CD4-positive, alpha-beta T cell treated with Interleukin-1 beta for 1 hour (primary cell): ENCODE results near the gene DPP10.
"Not testable (repeated sequence)": the region's sequence is repeated elsewhere in the genome, so short reads cannot be mapped to it uniquely, and the experiment has no call there.

Source experiments
- DNase-seq, 2 donors: peaks; one replicate each; pipeline ENCODE4 v3.0.0-alpha.2; 2020 to 2022

Gene DPP10

GRCh38 chr2:114729026-114729425 lies 286.6 kb downstream of the DPP10 start:
- no peak for DNase-seq

- no peak for DNase-seq
Measured at GRCh38 chr2:114735126-114735525, 292.7 kb downstream of the DPP10 start.

GRCh38 chr2:114742245-114742644 lies 299.8 kb downstream of the DPP10 start:
- no peak for DNase-seq

- no peak for DNase-seq
Measured at GRCh38 chr2:114745700-114746099, 303.3 kb downstream of the DPP10 start.

- DNase-seq: not testable (repeated sequence)
Measured at GRCh38 chr2:114748175-114748574, 305.7 kb downstream of the DPP10 start.

- no peak for DNase-seq
Measured at GRCh38 chr2:114752425-114752824, 310.0 kb downstream of the DPP10 start.

- DNase-seq: no peak
Measured at GRCh38 chr2:114753145-114753544, 310.7 kb downstream of the DPP10 start.

- DNase-seq: no peak
Measured at GRCh38 chr2:114754907-114755563, 312.6 kb downstream of the DPP10 start.

GRCh38 chr2:114762376-114762775 lies 319.9 kb downstream of the DPP10 start:
- no peak for DNase-seq

GRCh38 chr2:114762986-114763385 lies 320.5 kb downstream of the DPP10 start:
- DNase-seq: no peak

- no peak for DNase-seq
Measured at GRCh38 chr2:114769110-114769509, 326.7 kb downstream of the DPP10 start.

GRCh38 chr2:114769991-114770390 lies 327.6 kb downstream of the DPP10 start:
- DNase-seq: no peak

GRCh38 chr2:114784046-114784445 lies 341.6 kb downstream of the DPP10 start:
- no peak for DNase-seq

GRCh38 chr2:114784890-114785583 lies 342.6 kb downstream of the DPP10 start:
- DNase-seq: no peak

- DNase-seq: no peak
Measured at GRCh38 chr2:114786901-114787300, 344.5 kb downstream of the DPP10 start.

GRCh38 chr2:114787486-114787885 lies 345.0 kb downstream of the DPP10 start:
- DNase-seq: no peak

- no peak for DNase-seq
Measured at GRCh38 chr2:114789989-114790388, 347.5 kb downstream of the DPP10 start.

- no peak for DNase-seq
Measured at GRCh38 chr2:114797540-114797939, 355.1 kb downstream of the DPP10 start.

GRCh38 chr2:114797942-114798341 lies 355.5 kb downstream of the DPP10 start:
- no peak for DNase-seq

- no peak for DNase-seq
Measured at GRCh38 chr2:114800371-114800770, 357.9 kb downstream of the DPP10 start.

- no peak for DNase-seq
Measured at GRCh38 chr2:114805195-114805594, 362.8 kb downstream of the DPP10 start.

GRCh38 chr2:114810092-114810491 lies 367.7 kb downstream of the DPP10 start:
- DNase-seq: no peak

- DNase-seq: no peak
Measured at GRCh38 chr2:114812261-114812660, 369.8 kb downstream of the DPP10 start.

GRCh38 chr2:114814355-114814754 lies 371.9 kb downstream of the DPP10 start:
- DNase-seq: no peak

GRCh38 chr2:114821055-114821454 lies 378.6 kb downstream of the DPP10 start:
- DNase-seq: no peak
